Measurements from ENCODE around the gene NRAP. TPM values are rescaled to one million over a fixed set of nuclear protein-coding genes. Genes with fewer than 3 reads are reported as not detected.
A peak's percentile ranks its signal among the peaks of the same experiment; 100 is the strongest.

Gene NRAP
- total and polyA plus RNA-seq, 2 of the 4 experiments (the other 2 are of a cell fraction): not detected

DNA sequence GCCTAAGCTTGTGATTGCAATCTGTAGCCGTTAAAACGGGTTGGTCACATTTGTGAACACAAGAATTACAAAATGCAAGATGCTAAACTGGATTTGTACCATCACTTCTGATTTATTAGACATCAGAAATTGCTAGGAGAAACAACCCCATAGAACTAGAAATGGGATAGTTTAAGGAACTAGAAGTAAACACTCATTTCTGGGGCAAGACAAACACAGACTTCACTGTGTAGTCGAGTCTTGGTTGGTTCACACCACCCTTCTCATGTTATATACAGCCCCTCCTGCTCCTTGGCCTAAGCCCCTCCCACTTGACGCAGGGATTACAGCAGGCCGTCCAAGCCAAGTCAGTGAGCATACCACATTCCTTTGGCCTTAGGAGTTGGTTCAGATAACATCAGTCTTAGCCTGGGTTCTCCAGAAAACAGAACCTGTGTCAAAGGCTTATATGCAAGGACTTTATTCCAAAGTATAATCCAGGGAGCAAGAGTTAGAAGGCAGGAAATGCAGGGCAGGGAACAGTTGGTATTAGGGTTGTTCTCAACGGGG lies 2.0 kb upstream of the NRAP start:
- Histone ChIP-seq H2BK15ac (ENCODE audit: low read depth, low read length) (no peak overlapping the region), H3K23ac (ENCODE audit: low read depth, low read length) (no peak overlapping the region), H2BK5ac (ENCODE audit: low read depth, low read length, poor library complexity, severe bottlenecking) (no peak overlapping the region), H3K9ac (ENCODE audit: low read depth, low read length) (no peak overlapping the region), H3K18ac (ENCODE audit: low read depth, low read length) (no peak overlapping the region), H3K4ac (ENCODE audit: low read depth, low read length) (no peak overlapping the region), H4K91ac (ENCODE audit: insufficient read depth, low read depth, low read length) (no peak overlapping the region), H2AK9ac (replicated peaks; ENCODE audit: low read depth, low read length, poor library complexity) (no peak overlapping the region), H2BK20ac (ENCODE audit: low read depth, low read length) (no peak overlapping the region), H3K36me3 (ENCODE audit: control insufficient read depth, insufficient read depth, low read length) (no peaks in the 10 kb centered on the region), H4K8ac (ENCODE audit: low read depth in 2 of 2, low read length in 2 of 2) (no peak overlapping the region), H3K79me1 (ENCODE audit: low read depth in 1 of 2, low read length in 2 of 2) (no peaks in the 10 kb centered on the region), H3K56ac (ENCODE audit: extremely low read depth, insufficient read depth, low read length) (no peak overlapping the region), H3K27ac (ENCODE audit: insufficient read depth, low read length) (no peak overlapping the region), H3K27me3 (ENCODE audit: control insufficient read depth, insufficient read depth, low read length) (peaks cover 3% of the 10 kb centered on the region), H3K4me1 (ENCODE audit: control insufficient read depth, insufficient read depth, low read length) (peaks cover 10% of the 10 kb centered on the region), H3K4me2 (ENCODE audit: low read depth, low read length) (no peak overlapping the region), H2BK120ac (ENCODE audit: low read depth, low read length) (no peak overlapping the region), H2AK5ac (ENCODE audit: low read depth, low read length) (no peak overlapping the region), H3K9me3 (ENCODE audit: control insufficient read depth, insufficient read depth, low read length) (peaks cover 5% of the 10 kb centered on the region), H4K5ac (ENCODE audit: low read depth, low read length) (no peak overlapping the region), H2AFZ (replicated peaks; ENCODE audit: low read length, poor library complexity) (peak overlapping the region; percentile 16), H3K4me3 (ENCODE audit: insufficient read depth, low read depth, low read length) (no peak overlapping the region), H4K20me1 (ENCODE audit: insufficient read depth, low read length) (no peaks in the 10 kb centered on the region), H3K14ac (replicated peaks; ENCODE audit: low read depth, low read length) (0 out of 2 replicates have a peak overlapping the region, but pooled peaks have one; percentile 25), H3K9me1 (ENCODE audit: insufficient read depth, low read length) (no peaks in the 10 kb centered on the region)
- CTCF ChIA-PET: interaction anchor here (1.4 kb wide), 1 partner anchor 13 kb away, joined by 4 read pairs; no protein-coding TSS in a partner anchor
- dilution Hi-C loops (cut with HindIII; ENCODE audit: low sequenced_read_pairs, unreplicated experiment): no loop called here
- in situ Hi-C loops (cut with MboI; ENCODE audit: low sequenced_read_pairs): no loop called here
- intact Hi-C loops (cut with micrococcal nuclease): no loop called here
- ATAC-seq (ENCODE audit: low read depth): peak; percentile 99
- POLR2A ChIA-PET (ENCODE audit: unreplicated experiment): no interaction called here
- no CpG with 5 or more reads among the region's 6 CpGs for WGBS, 2 experiments (ENCODE audit: extremely low coverage in 2 of 2, insufficient read length in 1 of 2)
- DNase-seq: peak; percentile 93
- BruUV-seq (replicated peaks): no TSS peak
- TF ChIP-seq MAZ (IDR thresholded peaks at IDR 0.05; ENCODE audit: borderline replicate concordance, low read depth, low read length) (peak; percentile 56; the same call in 1 of the 2 replicates), MAFK (IDR thresholded peaks at IDR 0.05; ENCODE audit: low read depth, low read length) (no peak)
